ENCODE data around the gene GNGT2.
"Not testable (repeated sequence)": the region's sequence is repeated elsewhere in the genome, so short reads cannot be mapped to it uniquely, and the experiment has no call there.

The GNGT2 gene

GRCh38 chr17:49198211-49198610, 12.2 kb downstream of the GNGT2 start:
- H3K27ac Mint-ChIP-seq, result no peak overlapping the region
- H3K4me3 Mint-ChIP-seq, result no peak overlapping the region
- peaks cover 30% of the 10 kb centered on the region for H3K4me1 Mint-ChIP-seq (ENCODE audit: low read depth)
- no peaks in the 10 kb centered on the region for H3K36me3 Mint-ChIP-seq (ENCODE audit: low read depth)
- H3K27me3 Mint-ChIP-seq, result no peaks in the 10 kb centered on the region
- H3K9me3 Mint-ChIP-seq, result no peaks in the 10 kb centered on the region

DNA sequence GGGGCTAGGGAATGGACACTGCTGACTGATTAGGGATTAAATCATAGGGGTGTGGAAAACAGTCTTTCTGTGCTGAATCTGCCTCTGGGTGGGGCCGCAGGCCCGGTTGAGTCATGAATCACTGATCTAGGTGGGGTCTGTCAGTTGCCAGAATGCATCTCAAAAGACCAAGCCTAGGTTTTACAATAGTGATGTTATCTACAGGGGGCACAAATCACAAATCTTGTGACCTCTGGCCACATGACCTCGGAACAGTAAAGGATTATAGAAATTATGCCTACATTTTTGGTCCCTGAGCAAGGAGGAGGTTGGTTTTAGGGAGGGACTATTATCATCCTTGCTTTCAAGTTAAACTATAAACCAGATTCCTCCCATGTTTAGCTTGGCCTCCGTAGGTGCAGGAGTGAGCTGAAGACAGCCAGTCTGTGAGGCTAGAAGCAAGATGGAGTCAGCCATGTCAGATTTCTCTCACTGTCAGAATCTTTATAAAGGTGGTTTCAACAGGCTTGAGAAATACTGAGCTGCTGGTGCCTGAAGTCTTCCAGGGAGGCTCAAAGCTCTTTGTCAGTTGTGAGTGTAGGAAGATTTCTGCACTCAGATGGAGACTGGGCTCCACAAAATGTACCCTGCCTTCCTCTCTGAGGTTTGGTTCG, 12.9 kb downstream of the GNGT2 start:
- no peak overlapping the region for H3K4me3 Mint-ChIP-seq
- H3K4me1 Mint-ChIP-seq (ENCODE audit: low read depth), result peaks cover 37% of the 10 kb centered on the region
- H3K36me3 Mint-ChIP-seq (ENCODE audit: low read depth), result no peaks in the 10 kb centered on the region
- H3K27ac Mint-ChIP-seq, result no peak overlapping the region
- H3K9me3 Mint-ChIP-seq, result no peaks in the 10 kb centered on the region
- no peaks in the 10 kb centered on the region for H3K27me3 Mint-ChIP-seq

- peaks cover 47% of the 10 kb centered on the region for H3K4me1 Mint-ChIP-seq (ENCODE audit: low read depth)
- no peak overlapping the region for H3K27ac Mint-ChIP-seq
- no peaks in the 10 kb centered on the region for H3K36me3 Mint-ChIP-seq (ENCODE audit: low read depth)
- H3K27me3 Mint-ChIP-seq, result no peaks in the 10 kb centered on the region
- no peak overlapping the region for H3K4me3 Mint-ChIP-seq
- no peaks in the 10 kb centered on the region for H3K9me3 Mint-ChIP-seq
Measured at GRCh38 chr17:49196520-49196919, 13.9 kb downstream of the GNGT2 start.

- peaks cover 52% of the 10 kb centered on the region for H3K4me1 Mint-ChIP-seq (ENCODE audit: low read depth)
- H3K27ac Mint-ChIP-seq, result no peak overlapping the region
- H3K27me3 Mint-ChIP-seq, result no peaks in the 10 kb centered on the region
- H3K4me3 Mint-ChIP-seq, result no peak overlapping the region
- H3K9me3 Mint-ChIP-seq, result no peaks in the 10 kb centered on the region
- no peaks in the 10 kb centered on the region for H3K36me3 Mint-ChIP-seq (ENCODE audit: low read depth)
Measured at GRCh38 chr17:49195751-49196150, 14.6 kb downstream of the GNGT2 start.

- H3K4me1 Mint-ChIP-seq (ENCODE audit: low read depth), result peaks cover 56% of the 10 kb centered on the region
- no peaks in the 10 kb centered on the region for H3K36me3 Mint-ChIP-seq (ENCODE audit: low read depth)
- no peaks in the 10 kb centered on the region for H3K27me3 Mint-ChIP-seq
- H3K27ac Mint-ChIP-seq, result no peak overlapping the region
- H3K9me3 Mint-ChIP-seq, result no peaks in the 10 kb centered on the region
- peak overlapping the region; percentile 87 for H3K4me3 Mint-ChIP-seq
Measured at GRCh38 chr17:49194297-49194607, 16.1 kb downstream of the GNGT2 start.

DNA sequence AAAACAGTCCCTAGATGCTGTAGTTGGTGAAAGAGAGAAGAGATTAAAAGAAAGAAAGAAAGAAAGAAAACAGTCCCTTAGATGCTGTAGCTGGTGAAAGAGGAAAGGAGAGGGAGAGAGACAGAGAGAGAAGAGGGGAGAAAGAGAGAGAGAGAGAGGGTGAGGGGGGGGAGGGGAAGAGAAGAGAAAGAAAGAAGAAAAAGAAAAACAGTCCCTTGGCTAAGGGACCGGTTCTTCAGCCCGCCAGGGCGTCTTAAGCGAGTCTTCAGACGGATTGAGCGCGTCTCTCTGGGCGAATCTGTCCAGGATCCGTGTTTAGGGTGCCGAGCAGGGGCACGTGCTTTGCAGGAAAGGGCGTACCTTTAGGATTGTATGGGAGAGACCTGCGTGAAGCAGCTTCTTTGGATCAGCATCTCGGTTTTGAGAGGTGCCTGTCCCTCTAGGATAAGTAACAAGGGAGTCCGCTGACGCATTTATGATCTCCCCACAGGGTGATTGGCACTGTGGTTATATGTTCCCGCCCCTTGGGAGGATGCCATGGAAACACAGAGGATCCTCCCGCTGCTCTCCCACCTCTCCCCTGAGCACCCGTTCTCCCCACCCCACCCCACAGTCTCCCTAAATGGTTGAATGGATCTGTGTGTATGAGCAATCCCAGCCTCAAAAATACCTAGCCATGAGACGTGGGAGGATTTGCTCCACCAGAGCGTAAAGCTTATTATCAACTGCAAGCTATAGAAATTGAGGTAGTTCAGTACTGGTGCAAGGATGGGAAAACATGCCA, 16.7 kb downstream of the GNGT2 start:
- Mint-ChIP-seq H3K36me3 (ENCODE audit: low read depth) (no peaks in the 10 kb centered on the region), H3K4me1 (ENCODE audit: low read depth) (peaks cover 56% of the 10 kb centered on the region), H3K27ac (peak overlapping the region; percentile 98), H3K4me3 (peak overlapping the region; percentile 87), H3K9me3 (no peaks in the 10 kb centered on the region), H3K27me3 (no peaks in the 10 kb centered on the region)

DNA sequence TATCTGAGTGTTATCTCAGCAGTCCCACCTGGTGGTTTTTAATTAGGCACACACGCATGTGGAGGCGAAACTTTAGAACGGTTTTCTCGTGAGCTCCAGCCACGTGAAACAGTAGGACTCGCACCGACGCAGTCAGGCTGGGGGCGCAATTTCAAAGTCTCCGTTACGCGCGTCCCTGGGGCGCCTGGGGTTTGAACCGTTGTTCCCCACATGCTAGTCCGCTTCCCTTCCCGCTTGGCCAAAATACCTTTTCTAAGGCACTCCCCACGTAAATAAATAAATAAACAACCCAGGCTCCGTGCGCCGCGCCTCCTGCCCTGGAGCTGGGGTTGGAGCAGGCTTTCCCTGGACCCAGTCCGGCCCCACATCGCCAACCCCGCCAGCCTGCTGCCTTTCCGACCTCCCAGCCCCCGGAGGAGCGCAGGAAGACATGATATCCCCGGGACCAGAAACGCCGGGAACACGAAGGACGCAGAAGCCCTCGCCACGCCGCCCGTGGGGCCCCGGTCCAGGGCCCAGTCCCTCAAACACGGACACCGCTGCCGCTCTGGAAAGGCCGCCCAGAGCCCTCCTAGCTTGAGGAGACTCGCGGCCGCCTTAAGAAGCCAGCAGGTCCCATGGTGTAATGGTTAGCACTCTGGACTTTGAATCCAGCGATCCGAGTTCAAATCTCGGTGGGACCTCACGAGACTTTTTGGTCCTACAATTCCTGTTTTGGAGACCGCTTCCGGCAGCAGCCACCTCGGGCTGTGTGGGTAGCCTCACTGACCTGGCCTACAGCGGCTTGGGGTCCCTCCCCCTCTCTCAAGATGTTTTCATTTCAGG, 18.2 kb downstream of the GNGT2 start:
- Mint-ChIP-seq H3K4me1 (ENCODE audit: low read depth) (peaks cover 56% of the 10 kb centered on the region), H3K27me3 (no peaks in the 10 kb centered on the region), H3K4me3 (peak overlapping the region; percentile 87), H3K27ac (peak overlapping the region; percentile 98), H3K9me3 (no peaks in the 10 kb centered on the region), H3K36me3 (ENCODE audit: low read depth) (no peaks in the 10 kb centered on the region)

- peak overlapping the region; percentile 87 for H3K4me3 Mint-ChIP-seq
- H3K27ac Mint-ChIP-seq, result peak overlapping the region; percentile 98
- no peaks in the 10 kb centered on the region for H3K27me3 Mint-ChIP-seq
- no peaks in the 10 kb centered on the region for H3K36me3 Mint-ChIP-seq (ENCODE audit: low read depth)
- H3K9me3 Mint-ChIP-seq, result no peaks in the 10 kb centered on the region
- H3K4me1 Mint-ChIP-seq (ENCODE audit: low read depth), result peaks cover 54% of the 10 kb centered on the region
Measured at GRCh38 chr17:49191409-49191916, 18.9 kb downstream of the GNGT2 start.

DNA sequence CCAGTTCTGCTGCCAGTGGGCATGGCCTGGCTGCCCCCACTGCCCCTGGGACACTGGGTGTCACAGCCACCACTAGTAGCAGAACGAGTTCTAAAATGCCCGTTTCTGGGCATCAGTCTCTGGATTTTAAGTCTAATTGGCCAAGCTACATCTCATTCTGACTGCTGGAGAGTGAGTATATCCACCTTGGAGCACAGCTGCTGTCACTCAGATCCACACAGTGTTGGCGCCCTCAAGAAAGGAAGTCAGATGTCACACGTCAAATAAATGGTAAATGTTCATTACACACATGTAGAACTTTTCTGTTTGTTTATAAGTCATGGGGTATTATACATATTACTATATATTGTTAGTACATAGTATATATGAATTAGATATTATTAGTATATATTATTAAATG, 19.4 kb downstream of the GNGT2 start:
- Mint-ChIP-seq H3K4me3 (peak overlapping the region; percentile 61), H3K4me1 (ENCODE audit: low read depth) (peaks cover 50% of the 10 kb centered on the region), H3K36me3 (ENCODE audit: low read depth) (peaks cover 4% of the 10 kb centered on the region), H3K27me3 (no peaks in the 10 kb centered on the region), H3K27ac (peak overlapping the region; percentile 40), H3K9me3 (no peaks in the 10 kb centered on the region)

DNA sequence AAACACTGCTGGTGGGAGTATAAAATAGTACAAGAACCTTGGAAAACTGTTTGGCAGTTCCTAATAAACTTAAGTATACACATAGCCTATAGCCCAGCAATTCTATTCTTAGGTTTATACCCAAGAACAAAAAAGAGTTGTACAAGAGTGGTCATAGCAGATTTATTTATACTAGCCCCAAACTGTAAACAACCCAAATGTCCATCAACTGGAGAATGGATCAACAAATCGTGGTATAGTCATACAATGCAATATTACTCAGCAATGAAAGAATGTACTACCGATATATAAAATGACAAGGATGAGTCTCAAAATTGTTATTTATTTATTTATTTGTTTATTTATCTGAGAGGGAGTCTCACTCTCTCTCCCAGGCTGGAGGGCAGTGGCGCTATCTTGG, 23.1 kb downstream of the GNGT2 start:
- Mint-ChIP-seq H3K4me1 (ENCODE audit: low read depth) (peaks cover 17% of the 10 kb centered on the region), H3K36me3 (ENCODE audit: low read depth) (peaks cover 9% of the 10 kb centered on the region), H3K9me3 (no peaks in the 10 kb centered on the region), H3K4me3 (no peak overlapping the region), H3K27me3 (no peaks in the 10 kb centered on the region), H3K27ac (no peak overlapping the region)

DNA sequence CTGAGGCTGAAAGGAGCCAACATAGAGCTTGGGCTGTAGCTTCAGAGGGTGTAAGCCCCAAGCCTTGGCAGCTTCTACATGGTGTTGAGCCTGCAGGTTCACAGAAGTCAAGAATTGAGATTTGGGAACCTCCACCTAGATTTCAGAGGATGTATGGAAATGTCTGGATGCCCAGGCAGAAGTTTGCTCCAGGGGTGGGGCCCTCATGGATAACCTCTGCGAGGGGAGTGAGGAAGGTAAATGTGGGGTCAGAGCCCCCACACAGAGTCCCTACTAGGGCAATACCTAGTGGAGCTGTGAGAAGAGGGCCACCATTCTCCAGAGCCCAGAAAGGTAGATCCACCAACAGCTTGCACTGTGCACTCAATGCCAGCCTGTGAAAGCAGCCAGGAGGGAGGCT, 25.0 kb downstream of the GNGT2 start:
- H3K4me1 Mint-ChIP-seq (ENCODE audit: low read depth); H3K36me3 Mint-ChIP-seq (ENCODE audit: low read depth); H3K27ac Mint-ChIP-seq; H3K9me3 Mint-ChIP-seq; H3K4me3 Mint-ChIP-seq; H3K27me3 Mint-ChIP-seq: not testable (repeated sequence)

DNA sequence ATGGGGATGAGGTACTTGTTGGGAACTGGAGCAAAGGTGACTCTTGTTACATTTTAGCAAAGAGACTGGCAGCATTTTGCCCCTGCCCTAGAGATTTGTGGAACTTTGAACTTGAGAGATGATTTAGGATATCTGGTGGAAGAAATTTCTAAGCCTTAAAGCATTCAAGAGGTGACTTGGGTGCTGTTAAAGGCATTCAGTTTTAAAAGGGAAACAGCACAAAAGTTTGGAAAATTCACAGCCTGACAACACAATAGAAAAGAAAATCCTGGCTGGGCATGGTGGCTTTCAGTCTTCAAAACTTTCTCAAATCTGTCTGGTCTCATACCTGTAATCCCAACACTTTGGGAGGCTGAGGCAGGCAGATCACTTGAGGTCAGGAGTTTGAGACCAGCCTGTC, 25.9 kb downstream of the GNGT2 start:
- not testable (repeated sequence) for H3K4me3 Mint-ChIP-seq; H3K4me1 Mint-ChIP-seq (ENCODE audit: low read depth); H3K27me3 Mint-ChIP-seq; H3K36me3 Mint-ChIP-seq (ENCODE audit: low read depth); H3K27ac Mint-ChIP-seq; H3K9me3 Mint-ChIP-seq

GRCh38 chr17:49183801-49184200, 26.6 kb downstream of the GNGT2 start:
- H3K4me3 Mint-ChIP-seq, result no peak overlapping the region
- peaks cover 9% of the 10 kb centered on the region for H3K36me3 Mint-ChIP-seq (ENCODE audit: low read depth)
- no peaks in the 10 kb centered on the region for H3K4me1 Mint-ChIP-seq (ENCODE audit: low read depth)
- H3K27ac Mint-ChIP-seq, result no peak overlapping the region
- no peaks in the 10 kb centered on the region for H3K9me3 Mint-ChIP-seq
- no peaks in the 10 kb centered on the region for H3K27me3 Mint-ChIP-seq

- Mint-ChIP-seq H3K4me1 (ENCODE audit: low read depth) (no peaks in the 10 kb centered on the region), H3K36me3 (ENCODE audit: low read depth) (peaks cover 9% of the 10 kb centered on the region), H3K4me3 (no peak overlapping the region), H3K27ac (no peak overlapping the region), H3K9me3 (no peaks in the 10 kb centered on the region), H3K27me3 (no peaks in the 10 kb centered on the region)
Measured at GRCh38 chr17:49183341-49183740, 27.0 kb downstream of the GNGT2 start.

- H3K27ac Mint-ChIP-seq, result no peak overlapping the region
- peaks cover under 1% of the 10 kb centered on the region for H3K9me3 Mint-ChIP-seq
- no peaks in the 10 kb centered on the region for H3K27me3 Mint-ChIP-seq
- H3K4me1 Mint-ChIP-seq (ENCODE audit: low read depth), result no peaks in the 10 kb centered on the region
- H3K36me3 Mint-ChIP-seq (ENCODE audit: low read depth), result peaks cover 7% of the 10 kb centered on the region
- no peak overlapping the region for H3K4me3 Mint-ChIP-seq
Measured at GRCh38 chr17:49180998-49181635, 29.3 kb downstream of the GNGT2 start.

Data from stimulated activated naive CD8-positive, alpha-beta T cell treated with anti-CD3 and anti-CD28 coated beads, Interleukin-15, Interleukin-2, amounts not matched to agents 100 ng/mL and 50 ng/mL, for 24 hours (primary cell).